Dendritic cell treated with granulocyte-macrophage colony-stimulating factor and Interleukin-4, amounts not matched to agents 40 ng/mL and 50 ng/mL, for 4 days (primary cell): ENCODE data around the gene WDR17.

ENCODE experiments used
- H3K27ac Mint-ChIP-seq: one replicate; pipeline ENCODE4 v1.8.0; 2022; ENCODE audit warnings: mild to moderate bottlenecking, mixed read lengths
- H3K27me3 Mint-ChIP-seq: one replicate; pipeline ENCODE4 v1.8.0; 2022; ENCODE audit warnings: mild to moderate bottlenecking, mixed read lengths
- H3K36me3 Mint-ChIP-seq: one replicate; pipeline ENCODE4 v1.8.0; 2022; ENCODE audit warnings: low read depth, mixed read lengths
- H3K4me1 Mint-ChIP-seq: one replicate; pipeline ENCODE4 v1.8.0; 2022; ENCODE audit warnings: low read depth, mixed read lengths
- H3K4me3 Mint-ChIP-seq: one replicate; pipeline ENCODE4 v1.8.0; 2022; ENCODE audit warnings: mild to moderate bottlenecking, moderate library complexity, mixed read lengths
- H3K9me3 Mint-ChIP-seq: one replicate; pipeline ENCODE4 v1.8.0; 2022; ENCODE audit warnings: mixed read lengths
- intact Hi-C: fragments of 100-400 bp; cut with micrococcal nuclease; formaldehyde crosslinking; loops from one replicate; pipeline ENCODE4 v1.15.0; 2022

Gene WDR17

GRCh38 chr4:176052744-176053143 is 12.9 kb upstream of the WDR17 start:
- intact Hi-C loops = no loop called here
- Mint-ChIP-seq H3K27me3 (peaks cover 4% of the 10 kb centered on the region), H3K4me1 (peaks cover 8% of the 10 kb centered on the region), H3K9me3 (no peaks in the 10 kb centered on the region), H3K36me3 (no peaks in the 10 kb centered on the region), H3K4me3 (no peak overlapping the region), H3K27ac (no peak overlapping the region)

GRCh38 chr4:176053785-176054184 is 11.9 kb upstream of the WDR17 start:
- Mint-ChIP-seq H3K27ac (no peak overlapping the region), H3K36me3 (no peaks in the 10 kb centered on the region), H3K27me3 (peaks cover 3% of the 10 kb centered on the region), H3K4me3 (no peak overlapping the region), H3K4me1 (peaks cover 8% of the 10 kb centered on the region), H3K9me3 (no peaks in the 10 kb centered on the region)
- intact Hi-C loops = loop anchor here (2.0 kb wide), 1 partner anchor 107 kb away; no protein-coding TSS in a partner anchor

GRCh38 chr4:176054942-176055341 is 10.7 kb upstream of the WDR17 start:
- H3K27me3 Mint-ChIP-seq = peaks cover 2% of the 10 kb centered on the region
- H3K36me3 Mint-ChIP-seq = no peaks in the 10 kb centered on the region
- no peak overlapping the region for H3K27ac Mint-ChIP-seq
- peaks cover 8% of the 10 kb centered on the region for H3K4me1 Mint-ChIP-seq
- H3K4me3 Mint-ChIP-seq = no peak overlapping the region
- no peaks in the 10 kb centered on the region for H3K9me3 Mint-ChIP-seq
- intact Hi-C loops = loop anchor here (2.0 kb wide), 1 partner anchor 108 kb away; no protein-coding TSS in a partner anchor

- intact Hi-C loops = loop anchor here (10.0 kb wide), 1 partner anchor 261 kb away; no protein-coding TSS in a partner anchor
- Mint-ChIP-seq H3K4me1 (peaks cover 13% of the 10 kb centered on the region), H3K4me3 (no peak overlapping the region), H3K27me3 (peaks cover 18% of the 10 kb centered on the region), H3K27ac (no peak overlapping the region), H3K36me3 (no peaks in the 10 kb centered on the region), H3K9me3 (no peaks in the 10 kb centered on the region)
Observed at GRCh38 chr4:176063718-176064117, 1.9 kb upstream of the WDR17 start.

- H3K9me3 Mint-ChIP-seq = no peaks in the 10 kb centered on the region
- H3K36me3 Mint-ChIP-seq = no peaks in the 10 kb centered on the region
- H3K27ac Mint-ChIP-seq = no peak overlapping the region
- no peak overlapping the region for H3K4me3 Mint-ChIP-seq
- H3K4me1 Mint-ChIP-seq = peaks cover 13% of the 10 kb centered on the region
- peaks cover 18% of the 10 kb centered on the region for H3K27me3 Mint-ChIP-seq
- intact Hi-C loops = loop anchor here (10.0 kb wide), 1 partner anchor 260 kb away; no protein-coding TSS in a partner anchor
Observed at GRCh38 chr4:176064539-176064938, 1.1 kb upstream of the WDR17 start.

- intact Hi-C loops = loop anchor here (5.0 to 10.0 kb wide), 2 partner anchors 126 to 258 kb away; no protein-coding TSS in a partner anchor
- Mint-ChIP-seq H3K4me1 (peaks cover 13% of the 10 kb centered on the region), H3K4me3 (no peak overlapping the region), H3K27ac (no peak overlapping the region), H3K36me3 (no peaks in the 10 kb centered on the region), H3K27me3 (peaks cover 18% of the 10 kb centered on the region), H3K9me3 (no peaks in the 10 kb centered on the region)
Observed at GRCh38 chr4:176066757-176067156, 1.1 kb downstream of the WDR17 start.

GRCh38 chr4:176077561-176077960 is 11.9 kb downstream of the WDR17 start:
- no peak overlapping the region for H3K27ac Mint-ChIP-seq
- peaks cover 6% of the 10 kb centered on the region for H3K4me1 Mint-ChIP-seq
- no peak overlapping the region for H3K4me3 Mint-ChIP-seq
- no peaks in the 10 kb centered on the region for H3K36me3 Mint-ChIP-seq
- intact Hi-C loops = no loop called here
- no peaks in the 10 kb centered on the region for H3K27me3 Mint-ChIP-seq
- H3K9me3 Mint-ChIP-seq = no peaks in the 10 kb centered on the region

GRCh38 chr4:176084769-176085168 is 19.1 kb downstream of the WDR17 start:
- no peak overlapping the region for H3K27ac Mint-ChIP-seq
- H3K4me3 Mint-ChIP-seq = no peak overlapping the region
- H3K9me3 Mint-ChIP-seq = no peaks in the 10 kb centered on the region
- H3K4me1 Mint-ChIP-seq = peaks cover 24% of the 10 kb centered on the region
- H3K36me3 Mint-ChIP-seq = no peaks in the 10 kb centered on the region
- no peaks in the 10 kb centered on the region for H3K27me3 Mint-ChIP-seq
- intact Hi-C loops = no loop called here

- Mint-ChIP-seq H3K27me3 (no peaks in the 10 kb centered on the region), H3K9me3 (peaks cover 14% of the 10 kb centered on the region), H3K4me1 (peaks cover 20% of the 10 kb centered on the region), H3K4me3 (no peak overlapping the region), H3K27ac (peak overlapping the region; percentile 6), H3K36me3 (no peaks in the 10 kb centered on the region)
- intact Hi-C loops = no loop called here
Observed at GRCh38 chr4:176090115-176090514, 24.5 kb downstream of the WDR17 start.

- H3K27me3 Mint-ChIP-seq = no peaks in the 10 kb centered on the region
- H3K4me1 Mint-ChIP-seq = peaks cover 5% of the 10 kb centered on the region
- H3K4me3 Mint-ChIP-seq = no peak overlapping the region
- no peak overlapping the region for H3K27ac Mint-ChIP-seq
- peaks cover 23% of the 10 kb centered on the region for H3K9me3 Mint-ChIP-seq
- intact Hi-C loops = no loop called here
- no peaks in the 10 kb centered on the region for H3K36me3 Mint-ChIP-seq
Observed at GRCh38 chr4:176099314-176099713, 33.7 kb downstream of the WDR17 start.

- Mint-ChIP-seq H3K4me1 (no peaks in the 10 kb centered on the region), H3K9me3 (peaks cover 25% of the 10 kb centered on the region), H3K27ac (no peak overlapping the region), H3K27me3 (no peaks in the 10 kb centered on the region), H3K4me3 (no peak overlapping the region), H3K36me3 (no peaks in the 10 kb centered on the region)
- intact Hi-C loops = no loop called here
Observed at GRCh38 chr4:176102414-176103063, 36.9 kb downstream of the WDR17 start.

- no peak overlapping the region for H3K4me3 Mint-ChIP-seq
- H3K36me3 Mint-ChIP-seq = no peaks in the 10 kb centered on the region
- intact Hi-C loops = no loop called here
- no peak overlapping the region for H3K27ac Mint-ChIP-seq
- no peaks in the 10 kb centered on the region for H3K27me3 Mint-ChIP-seq
- H3K9me3 Mint-ChIP-seq = peaks cover 22% of the 10 kb centered on the region
- H3K4me1 Mint-ChIP-seq = no peaks in the 10 kb centered on the region
Observed at GRCh38 chr4:176107695-176108094, 42.1 kb downstream of the WDR17 start.

GRCh38 chr4:176123710-176124407 is 58.2 kb downstream of the WDR17 start:
- Mint-ChIP-seq H3K9me3 (no peaks in the 10 kb centered on the region), H3K4me3 (no peak overlapping the region)

GRCh38 chr4:176125063-176125462 is 59.4 kb downstream of the WDR17 start:
- intact Hi-C loops = no loop called here
- H3K4me3 Mint-ChIP-seq = no peak overlapping the region
- H3K27ac Mint-ChIP-seq = no peak overlapping the region
- H3K27me3 Mint-ChIP-seq = no peaks in the 10 kb centered on the region
- H3K9me3 Mint-ChIP-seq = no peaks in the 10 kb centered on the region
- H3K36me3 Mint-ChIP-seq = no peaks in the 10 kb centered on the region
- H3K4me1 Mint-ChIP-seq = peaks cover 7% of the 10 kb centered on the region

More at GRCh38 chr4:176123710-176124407, 58.2 kb downstream of the WDR17 start:
- H3K4me1 Mint-ChIP-seq = peaks cover 7% of the 10 kb centered on the region
- intact Hi-C loops = loop anchor here (5.0 kb wide), 1 partner anchor 177 kb away; no protein-coding TSS in a partner anchor
- H3K27me3 Mint-ChIP-seq = no peaks in the 10 kb centered on the region
- no peak overlapping the region for H3K27ac Mint-ChIP-seq
- no peaks in the 10 kb centered on the region for H3K36me3 Mint-ChIP-seq
